IPS DF 4.7 (cell line): ENCODE results near the gene PCDHB1.

Source experiments
- DNase-seq: peaks from one replicate; pipeline ENCODE4 v3.0.0-alpha.2; 2013; ENCODE audit warnings: low spot score; ENCODE audit errors: extremely low read depth

The PCDHB1 gene

GRCh38 chr5:141050622-141051520 is at the start of gene PCDHB1:
Gene PCDHB1 (plus strand): TSS chr5:141051374. CDS start chr5:141051471, 97 bp downstream.
- no peak for DNase-seq

- no peak for DNase-seq
Observed at GRCh38 chr5:141001446-141001843, 49.7 kb upstream of the PCDHB1 start.

- peak; percentile 93 for DNase-seq
Observed at GRCh38 chr5:141001844-141002604, 49.1 kb upstream of the PCDHB1 start.

GRCh38 chr5:141002605-141002965 is 48.6 kb upstream of the PCDHB1 start:
- no peak for DNase-seq

GRCh38 chr5:141003031-141003430 is 48.1 kb upstream of the PCDHB1 start:
- DNase-seq: no peak

GRCh38 chr5:141003791-141004611 is 47.2 kb upstream of the PCDHB1 start:
- DNase-seq: peak; percentile 94

- DNase-seq: no peak
Observed at GRCh38 chr5:141007791-141008190, 43.4 kb upstream of the PCDHB1 start.

GRCh38 chr5:141010047-141010793 is 41.0 kb upstream of the PCDHB1 start:
- no peak for DNase-seq

- no peak for DNase-seq
Observed at GRCh38 chr5:141017943-141018342, 33.2 kb upstream of the PCDHB1 start.

GRCh38 chr5:141022384-141022783 is 28.8 kb upstream of the PCDHB1 start:
- DNase-seq: no peak

GRCh38 chr5:141031006-141031405 is 20.2 kb upstream of the PCDHB1 start:
- no peak for DNase-seq

- DNase-seq: no peak
Observed at GRCh38 chr5:141032626-141033025, 18.5 kb upstream of the PCDHB1 start.

GRCh38 chr5:141039061-141039460 is 12.1 kb upstream of the PCDHB1 start:
- no peak for DNase-seq

- DNase-seq: no peak
Observed at GRCh38 chr5:141039517-141039916, 11.7 kb upstream of the PCDHB1 start.

GRCh38 chr5:141040093-141040770 is 10.9 kb upstream of the PCDHB1 start:
- no peak for DNase-seq

GRCh38 chr5:141040771-141041426 is 10.3 kb upstream of the PCDHB1 start:
- DNase-seq: peak; percentile 94

- no peak for DNase-seq
Observed at GRCh38 chr5:141041427-141041785, 9.8 kb upstream of the PCDHB1 start.

- no peak for DNase-seq
Observed at GRCh38 chr5:141042555-141042954, 8.6 kb upstream of the PCDHB1 start.

GRCh38 chr5:141051521-141051866 is 320 bp downstream of the PCDHB1 start:
- DNase-seq: no peak

- no peak for DNase-seq
Observed at GRCh38 chr5:141077826-141078225, 26.7 kb downstream of the PCDHB1 start.
